Body of pancreas (tissue), 4 donors: Measurements from ENCODE around the gene MAEA. TPM values are rescaled to one million over a fixed set of nuclear protein-coding genes. Genes with fewer than 3 reads are reported as not detected.

Source experiments
- ATAC-seq: fragments of 150-250 bp; one replicate; pipeline ENCODE4 v1.9.1; 2016
- DNase-seq, 4 donors: peaks; one replicate each; pipeline ENCODE4 v3.0.0-alpha.2; 2019
- H3K27ac ChIP-seq, 4 donors: fragments of 200-600 bp; sonication (generic); 1 replicate in 3 of 4; 2 replicates in 1 of 4; pipeline versions ENCODE4 v1.5.1 to v1.6.1; 2016 to 2019; ENCODE audit warnings: mild to moderate bottlenecking in 1 of 4, mixed read lengths in 1 of 4, moderate library complexity in 1 of 4
- H3K27me3 ChIP-seq, 2 donors: fragments of 200-600 bp; sonication (generic); one replicate each; pipeline ENCODE4 v1.6.0; 2016; ENCODE audit warnings: mild to moderate bottlenecking in 1 of 2
- H3K36me3 ChIP-seq, 2 donors: fragments of 200-600 bp; sonication (generic); replicated peaks in 1 of 2; 2 replicates each; pipeline ENCODE4 v1.5.1; 2016; ENCODE audit warnings: low read depth in 2 of 2; ENCODE audit not compliant: insufficient read depth in 1 of 2
- H3K4me1 ChIP-seq: fragments of 200-600 bp; sonication (generic); one replicate; pipeline ENCODE4 v1.6.0; 2016
- H3K4me3 ChIP-seq, 2 donors: fragments of 200-600 bp; sonication (generic); 1 replicate in 1 of 2; 2 replicates in 1 of 2; pipeline ENCODE4 v1.5.1; 2016 to 2019
- H3K9me3 ChIP-seq, 3 donors: fragments of 200-600 bp; sonication (generic); 1 replicate in 2 of 3; 2 replicates in 1 of 3; pipeline ENCODE4 v1.5.1; 2016
- CTCF ChIP-seq, 7 experiments: fragments of 450-650 bp in 4 of 7; fragments of 200-600 bp in 3 of 7; sonication (generic) in 3 of 7; IDR thresholded peaks; one replicate each; pipeline ENCODE4 v1.5.1; 2016 to 2019; ENCODE audit warnings: antibody characterized with exemption in 7 of 7
- POLR2A ChIP-seq, 3 donors: fragments of 450-650 bp; IDR thresholded peaks; one replicate each; pipeline ENCODE4 v1.6.1; 2016; ENCODE audit warnings: antibody characterized with exemption in 3 of 3, mild to moderate bottlenecking in 2 of 3
- WGBS, 2 donors: methylation state at CpG; one replicate each; pipeline ENCODE4 v1.1.5; 2017; 5-methylcytosine and 5-hydroxymethylcytosine counted together
- intact Hi-C: fragments of 100-400 bp; cut with DNase I; formaldehyde crosslinking; loops from one replicate; pipeline ENCODE4 v1.15.1; 2023
- total RNA-seq, 2 donors: library from RNA; depleted of rRNA; stranded (reverse); fragments of >200 nt; gene quantifications; one replicate each; pipeline ENCODE4 v1.1.0, GENCODE V29; 2016

The MAEA gene
- total RNA-seq, 2 donors from 2014 or later, result 68.7 to 88.0 TPM

GRCh38 chr4:1302159-1302558 is 12.5 kb downstream of the MAEA start:
- Histone ChIP-seq H3K27me3 (no peaks in the 10 kb centered on the region), H3K36me3 (peaks cover 0 to 4% of the 10 kb centered on the region in 2 donors), H3K4me1 (peaks cover 17% of the 10 kb centered on the region), H3K9me3 (no peaks in the 10 kb centered on the region), H3K4me3 (no peak overlapping the region), H3K27ac (no peak overlapping the region)
- TF ChIP-seq POLR2A (IDR thresholded peaks at IDR 0.05) (no peak), CTCF (IDR thresholded peaks at IDR 0.05) (no peak)
- DNase-seq (no peak), ATAC-seq (no peak)
- intact Hi-C loops, result no loop called here
- 47 to 87% methylated on average over 4 of the region's 4 CpGs for WGBS, 2 donors

GRCh38 chr4:1305261-1305711 is 15.6 kb downstream of the MAEA start:
- DNase-seq, result no peak
- H3K4me1 ChIP-seq, result peaks cover 23% of the 10 kb centered on the region

GRCh38 chr4:1305781-1306455 is 16.2 kb downstream of the MAEA start:
- DNase-seq, result no peak
- 84 to 87% methylated on average over 17 of the region's 17 CpGs for WGBS, 2 donors
- no peaks in the 10 kb centered on the region for H3K27me3 ChIP-seq
- peaks cover 23% of the 10 kb centered on the region for H3K4me1 ChIP-seq
- H3K36me3 ChIP-seq, result no peaks in the 10 kb centered on the region
- no peaks in the 10 kb centered on the region for H3K9me3 ChIP-seq
- ATAC-seq, result no peak
- H3K4me3 ChIP-seq, result no peak overlapping the region
- intact Hi-C loops, result no loop called here
- no peak for TF ChIP-seq CTCF (IDR thresholded peaks at IDR 0.05)
- TF ChIP-seq POLR2A (IDR thresholded peaks at IDR 0.05), result no peak
- no peak overlapping the region for H3K27ac ChIP-seq

More at GRCh38 chr4:1305261-1305711, 15.6 kb downstream of the MAEA start:
- H3K36me3 ChIP-seq, result no peaks in the 10 kb centered on the region
- no peaks in the 10 kb centered on the region for H3K9me3 ChIP-seq
- no peak for ATAC-seq
- TF ChIP-seq POLR2A (IDR thresholded peaks at IDR 0.05) (no peak), CTCF (IDR thresholded peaks at IDR 0.05) (no peak)
- H3K27ac ChIP-seq, result no peak overlapping the region
- H3K27me3 ChIP-seq, result no peaks in the 10 kb centered on the region
- no peak overlapping the region for H3K4me3 ChIP-seq
- intact Hi-C loops, result no loop called here
- 86 to 88% methylated on average over 12 to 13 of the region's 13 CpGs for WGBS, 2 donors

- Histone ChIP-seq H3K27ac (no peak overlapping the region), H3K36me3 (peaks cover 4% of the 10 kb centered on the region in 2 donors), H3K9me3 (no peaks in the 10 kb centered on the region), H3K27me3 (no peaks in the 10 kb centered on the region), H3K4me1 (peaks cover 23% of the 10 kb centered on the region), H3K4me3 (no peak overlapping the region)
- ATAC-seq, result no peak
- intact Hi-C loops, result no loop called here
- TF ChIP-seq CTCF (IDR thresholded peaks at IDR 0.05), result no peak
- TF ChIP-seq POLR2A (IDR thresholded peaks at IDR 0.05), result no peak
- 92 to 96% methylated on average over 29 to 34 of the region's 34 CpGs for whole genome bisulfite sequencing, 2 donors
- no peak for DNase-seq
These were observed 18.5 kb downstream of the MAEA start for GRCh38 chr4:1307951-1308735.
